H1 (cell line): ENCODE data around the gene UNC119. TPM values are rescaled to one million over a fixed set of nuclear protein-coding genes. Genes with fewer than 3 reads are reported as not detected.

Source experiments
- CTCF ChIA-PET: fragments of 300-600 bp; sonication (Branson Sonifier 250); formaldehyde crosslinking; loops from one replicate; lab custom pipeline; 2021; ENCODE audit not compliant: partially characterized antibody; lab: Charles Lee
- POLR2A ChIA-PET: fragments of 300-600 bp; sonication (Branson Sonifier 250); formaldehyde crosslinking; loops from one replicate; lab custom pipeline; 2021; ENCODE audit warnings: inconsistent platforms; ENCODE audit not compliant: partially characterized antibody; lab: Charles Lee
- DNase-seq, 2 experiments: peaks; one replicate each; pipeline versions ENCODE4 v3.0.0 to v3.0.0-alpha.2; 2010 to 2022; ENCODE audit warnings: low spot score in 2 of 2, low read depth in 1 of 2, mixed read lengths in 1 of 2
- FAIRE-seq: peaks from 2 replicates; lab custom pipeline; 2011; peaks lifted over from hg19 to GRCh38; lab: Jason Lieb, UNC
- H2AFZ ChIP-seq: 2 replicates; pipeline ENCODE4 v1.8.1; 2012; ENCODE audit warnings: low read length, inconsistent platforms
- H2AK5ac ChIP-seq: 2 replicates; pipeline ENCODE4 v1.6.1; 2013; ENCODE audit warnings: low read depth, low read length
- H2BK120ac ChIP-seq: replicated peaks from 2 replicates; pipeline ENCODE3; 2013; ENCODE audit warnings: low read depth, low read length, inconsistent platforms
- H2BK12ac ChIP-seq: 2 replicates; pipeline ENCODE4 v1.6.1; 2013; ENCODE audit warnings: low read depth, low read length
- H2BK15ac ChIP-seq: 2 replicates; pipeline ENCODE4 v1.6.1; 2013; ENCODE audit warnings: low read length
- H2BK20ac ChIP-seq: 2 replicates; pipeline ENCODE4 v1.6.1; 2013; ENCODE audit warnings: low read length
- H2BK5ac ChIP-seq: 2 replicates; pipeline ENCODE4 v1.6.1; 2013; ENCODE audit warnings: low read depth, low read length
- H3K14ac ChIP-seq: 2 replicates; pipeline ENCODE4 v1.6.1; 2013; ENCODE audit warnings: inconsistent platforms; ENCODE audit not compliant: insufficient read length
- H3K18ac ChIP-seq: 2 replicates; pipeline ENCODE4 v1.6.1; 2013; ENCODE audit warnings: low read length; ENCODE audit errors: extremely low read depth
- H3K23ac ChIP-seq: 2 replicates; pipeline ENCODE4 v1.6.1; 2013; ENCODE audit warnings: inconsistent platforms; ENCODE audit not compliant: insufficient read length
- H3K23me2 ChIP-seq: 2 replicates; pipeline ENCODE4 v1.6.1; 2013; ENCODE audit warnings: low read depth, low read length
- H3K27ac ChIP-seq: 2 replicates; pipeline ENCODE4 v1.6.1; 2011; ENCODE audit warnings: low read depth, low read length, inconsistent platforms
- H3K27me3 ChIP-seq, 4 experiments: replicated peaks in 1 of 4; 1 replicate in 1 of 4; 2 replicates in 3 of 4; pipeline versions ENCODE4 v1.6.1 to v1.8.1; 2011 to 2013; ENCODE audit warnings: low read length in 3 of 4, mild to moderate bottlenecking in 3 of 4, inconsistent platforms in 2 of 4, mixed read lengths in 2 of 4, moderate library complexity in 1 of 4; ENCODE audit not compliant: control insufficient read depth in 3 of 4, insufficient read depth in 3 of 4; ENCODE audit errors: extremely low read depth in 1 of 4
- H3K36me3 ChIP-seq, 4 experiments: 2 replicates each; pipeline versions ENCODE4 v1.6.1 to v1.8.1; 2011 to 2013; ENCODE audit warnings: mild to moderate bottlenecking in 4 of 4, low read length in 3 of 4, moderate library complexity in 2 of 4, control low read depth in 1 of 4, inconsistent platforms in 1 of 4; ENCODE audit not compliant: insufficient read depth in 4 of 4, control insufficient read depth in 2 of 4
- H3K4ac ChIP-seq: replicated peaks from 2 replicates; pipeline ENCODE3; 2013; ENCODE audit warnings: low read length, low read depth, mixed read lengths, inconsistent platforms; ENCODE audit not compliant: insufficient read length
- H3K4me1 ChIP-seq, 4 experiments: replicated peaks in 1 of 4; 1 replicate in 1 of 4; 2 replicates in 3 of 4; pipeline versions ENCODE4 v1.6.1 to v1.8.1; 2011 to 2013; ENCODE audit warnings: low read length in 3 of 4, inconsistent platforms in 2 of 4, mixed read lengths in 1 of 4; ENCODE audit not compliant: insufficient read depth in 4 of 4, control insufficient read depth in 3 of 4
- H3K4me2 ChIP-seq, 2 experiments: 2 replicates each; pipeline versions ENCODE4 v1.6.1 to v1.8.1; 2011 to 2013; ENCODE audit warnings: low read depth in 2 of 2, low read length in 2 of 2, control low read depth in 1 of 2, inconsistent platforms in 1 of 2, mild to moderate bottlenecking in 1 of 2; ENCODE audit not compliant: insufficient read depth in 1 of 2
- H3K4me3 ChIP-seq, 4 experiments: fragments of 200-600, 300-600 bp in 1 of 4; sonication (generic), shearing (Covaris generic), sonication (Bioruptor Twin) in 1 of 4; 2 replicates each; pipeline versions ENCODE4 v1.5.1 to v1.8.1; 2011 to 2016; ENCODE audit warnings: low read length in 4 of 4, low read depth in 3 of 4, control low read depth in 2 of 4, inconsistent platforms in 2 of 4, mild to moderate bottlenecking in 2 of 4, mixed read lengths in 1 of 4, moderate library complexity in 1 of 4; ENCODE audit not compliant: insufficient read depth in 2 of 4; ENCODE audit errors: extremely low read depth in 1 of 4
- H3K56ac ChIP-seq: replicated peaks from 2 replicates; pipeline ENCODE3; 2013; ENCODE audit warnings: low read depth, mild to moderate bottlenecking, mixed read lengths, low read length, inconsistent platforms; ENCODE audit not compliant: insufficient read length
- H3K79me1 ChIP-seq: 2 replicates; pipeline ENCODE4 v1.6.1; 2013; ENCODE audit warnings: low read depth, low read length, control low read depth
- H3K79me2 ChIP-seq, 2 experiments: 2 replicates each; pipeline versions ENCODE4 v1.6.1 to v1.8.1; 2012 to 2013; ENCODE audit warnings: low read length in 2 of 2, mild to moderate bottlenecking in 2 of 2, inconsistent platforms in 1 of 2; ENCODE audit not compliant: insufficient read depth in 2 of 2, control insufficient read depth in 1 of 2
- H3K9ac ChIP-seq, 4 experiments: replicated peaks in 1 of 4; 1 replicate in 1 of 4; 2 replicates in 3 of 4; pipeline versions ENCODE4 v1.6.1 to v1.8.1; 2011 to 2013; ENCODE audit warnings: low read depth in 3 of 4, low read length in 3 of 4, control low read depth in 2 of 4, mild to moderate bottlenecking in 2 of 4, moderate library complexity in 2 of 4, inconsistent platforms in 1 of 4; ENCODE audit errors: extremely low read depth in 1 of 4
- H3K9me3 ChIP-seq, 2 experiments: 2 replicates each; pipeline versions ENCODE4 v1.6.1 to v1.8.1; 2012 to 2013; ENCODE audit warnings: mild to moderate bottlenecking in 2 of 2, moderate library complexity in 2 of 2, control low read depth in 1 of 2, inconsistent platforms in 1 of 2, low read depth in 1 of 2, low read length in 1 of 2, mixed read lengths in 1 of 2; ENCODE audit not compliant: insufficient read depth in 2 of 2
- H4K20me1 ChIP-seq, 2 experiments: replicated peaks in 1 of 2; 2 replicates each; pipeline versions ENCODE3 to v1.8.1; 2011 to 2013; ENCODE audit warnings: inconsistent platforms in 2 of 2, low read length in 2 of 2, mild to moderate bottlenecking in 1 of 2; ENCODE audit not compliant: insufficient read depth in 2 of 2, control insufficient read depth in 1 of 2
- H4K5ac ChIP-seq: 2 replicates; pipeline ENCODE4 v1.6.1; 2013; ENCODE audit warnings: low read length, low read depth, mixed read lengths, inconsistent platforms; ENCODE audit not compliant: insufficient read length
- H4K8ac ChIP-seq: 2 replicates; pipeline ENCODE4 v1.8.0; 2013; ENCODE audit warnings: mild to moderate bottlenecking, moderate library complexity, low read length, inconsistent platforms; ENCODE audit not compliant: insufficient read depth; ENCODE audit errors: extremely low read depth
- H4K91ac ChIP-seq: replicated peaks from 2 replicates; pipeline ENCODE3; 2013; ENCODE audit warnings: low read length, mixed read lengths, inconsistent platforms; ENCODE audit not compliant: insufficient read length
- EZH2 ChIP-seq: fragments of 200-600 bp; sonication (generic); IDR thresholded peaks from 2 replicates; pipeline ENCODE4 v1.7.1; 2012; ENCODE audit warnings: low read depth, mild to moderate bottlenecking, moderate library complexity, low read length, inconsistent platforms; ENCODE audit not compliant: severe bottlenecking
- ZNF274 ChIP-seq: IDR thresholded peaks from 2 replicates; pipeline ENCODE4 v1.7.0; 2012; ENCODE audit warnings: low read length, borderline replicate concordance; ENCODE audit errors: extremely low read depth
- WGBS, 2 experiments: shearing (Covaris generic) in 1 of 2; methylation state at CpG; one replicate each; pipeline versions ENCODE4 v1.1.6 to v1.1.7; 2013 to 2015; ENCODE audit warnings: low lambda C conversion rate in 2 of 2, mixed read lengths in 2 of 2, inconsistent platforms in 1 of 2, low coverage in 1 of 2, missing lambda C conversion rate in 1 of 2; ENCODE audit not compliant: insufficient replicate concordance in 2 of 2, insufficient coverage in 1 of 2, insufficient read length in 1 of 2; ENCODE audit errors: extremely low coverage in 1 of 2, missing lambda C conversion rate in 1 of 2; 5-methylcytosine and 5-hydroxymethylcytosine counted together
- polyA plus RNA-seq, 7 experiments: library from polyadenylated mRNA; depleted of rRNA in 3 of 7; stranded (reverse) in 5 of 7; unstranded in 2 of 7; fragments of >200 nt in 5 of 7; fragments of 200-250 nt in 2 of 7; gene quantifications; 1 replicate in 5 of 7; 2 replicates in 1 of 7; 4 replicates in 1 of 7; pipeline versions ENCODE4 v1.2.1 to v1.2.3, GENCODE V29; 2011 to 2013; ENCODE audit warnings: missing spikeins in 2 of 7, mixed read lengths in 2 of 7
- total RNA-seq: library from RNA; stranded (reverse); fragmentation: NEBNext Ultra II Directional; extraction: Animal tissue kit (Norgen Biotek cat#: 25700); gene quantifications from 2 replicates; pipeline ENCODE4 v1.2.1, GENCODE V29; 2021

UNC119 gene
- total and polyA plus RNA-seq, 2 of the 8 experiments (the other 6 are each of a cell fraction or from before 2014, with no cell fraction given): 43.5 to 94.4 TPM

- 97% methylated on average over 3 of the region's 3 CpGs; no CpG with 5 or more reads in 1 of the 2 experiments for WGBS, 2 experiments
- FAIRE-seq (no peak), DNase-seq (no peak)
- Histone ChIP-seq H3K79me2 (no peaks in the 10 kb centered on the region), H3K9ac (no peak overlapping the region), H3K4me2 (no peak overlapping the region), H2AK5ac (no peak overlapping the region), H3K27ac (no peak overlapping the region), H3K23ac (no peak overlapping the region), H3K36me3 (peaks cover 49 to 77% (median 69%) of the 10 kb centered on the region in 4 experiments), H3K27me3 (no peaks in the 10 kb centered on the region), H2BK15ac (no peak overlapping the region), H3K4me3 (no peak overlapping the region), H2BK120ac (no peak overlapping the region), H4K91ac (no peak overlapping the region), H4K8ac (no peak overlapping the region), H3K56ac (no peak overlapping the region), H3K4ac (no peak overlapping the region), H2AFZ (no peak overlapping the region), H3K23me2 (no peaks in the 10 kb centered on the region; the same call in 1 of the 2 replicates), H3K18ac (no peak overlapping the region), H3K79me1 (no peaks in the 10 kb centered on the region), H2BK5ac (no peak overlapping the region), H3K14ac (no peak overlapping the region), H3K9me3 (no peaks in the 10 kb centered on the region), H4K5ac (no peak overlapping the region), H2BK20ac (no peak overlapping the region), H3K4me1 (peaks cover 2 to 7% (median 3%) of the 10 kb centered on the region in 4 experiments; a peak in 6 of 7 replicates), H4K20me1 (peaks cover 1 to 2% of the 10 kb centered on the region in 2 experiments), H2BK12ac (no peak overlapping the region)
- TF ChIP-seq EZH2 (no peak), ZNF274 (no peak)
- ChIA-PET POLR2A (interaction anchor here (1.3 to 1.8 kb wide), 2 partner anchors 11 to 32 kb away, joined by 4 read pairs; no protein-coding TSS in a partner anchor), CTCF (interaction anchor here (0.6 to 1.7 kb wide), 2 partner anchors 32 to 65 kb away, joined by 3 to 5 read pairs; no protein-coding TSS in a partner anchor)
Observed at GRCh38 chr17:28580959-28581358, 28.5 kb upstream of the UNC119 start.
